CD14-positive monocyte (primary cell): ENCODE data around the gene ZNF558. TPM values are rescaled to one million over a fixed set of nuclear protein-coding genes. Genes with fewer than 3 reads are reported as not detected.

ENCODE experiments used
- DNase-seq, 3 donors: peaks; one replicate each; pipeline ENCODE4 v3.0.0-alpha.2; 2011 to 2022
- H2AFZ ChIP-seq: 2 replicates; pipeline ENCODE4 v1.6.0; 2012; ENCODE audit warnings: mild to moderate bottlenecking, low read depth, low read length, inconsistent platforms; ENCODE audit not compliant: insufficient read depth, poor library complexity, severe bottlenecking
- H3K27ac ChIP-seq, 2 donors: 1 replicate in 1 of 2; 2 replicates in 1 of 2; pipeline ENCODE4 v1.5.1; 2012 to 2013; ENCODE audit warnings: low read length in 2 of 2, control low read depth in 1 of 2, inconsistent platforms in 1 of 2, low read depth in 1 of 2, mild to moderate bottlenecking in 1 of 2
- H3K27me3 ChIP-seq, 2 donors: one replicate each; pipeline versions ENCODE4 v1.6.0 to v1.6.1; 2011 to 2013; ENCODE audit warnings: low read length in 2 of 2; ENCODE audit not compliant: control insufficient read depth in 2 of 2, insufficient read depth in 2 of 2
- H3K36me3 ChIP-seq, 2 donors: replicated peaks in 1 of 2; 1 replicate in 1 of 2; 2 replicates in 1 of 2; pipeline versions ENCODE4 v1.5.1 to v1.6.1; 2012 to 2013; ENCODE audit warnings: low read length in 2 of 2, control low read depth in 1 of 2, inconsistent platforms in 1 of 2, mild to moderate bottlenecking in 1 of 2; ENCODE audit not compliant: insufficient read depth in 2 of 2, control insufficient read depth in 1 of 2
- H3K4me1 ChIP-seq, 2 donors: 1 replicate in 1 of 2; 2 replicates in 1 of 2; pipeline versions ENCODE4 v1.5.1 to v1.6.1; 2012 to 2013; ENCODE audit warnings: low read length in 2 of 2, control low read depth in 1 of 2, inconsistent platforms in 1 of 2, mild to moderate bottlenecking in 1 of 2, moderate library complexity in 1 of 2; ENCODE audit not compliant: insufficient read depth in 2 of 2, control insufficient read depth in 1 of 2
- H3K4me2 ChIP-seq: replicated peaks from 2 replicates; pipeline ENCODE3; 2012; ENCODE audit warnings: low read length, moderate library complexity, mild to moderate bottlenecking; ENCODE audit not compliant: poor library complexity, severe bottlenecking; ENCODE audit errors: extremely low read depth
- H3K4me3 ChIP-seq, 3 experiments: fragments of 200-600 bp in 1 of 3; sonication (generic) in 1 of 3; replicated peaks in 1 of 3; 1 replicate in 2 of 3; 2 replicates in 1 of 3; pipeline ENCODE4 v1.5.1; 2011 to 2013; ENCODE audit warnings: low read length in 3 of 3, mild to moderate bottlenecking in 3 of 3, control low read depth in 2 of 3, low read depth in 2 of 3, inconsistent platforms in 1 of 3, moderate library complexity in 1 of 3
- H3K79me2 ChIP-seq: 2 replicates; pipeline ENCODE4 v1.6.0; 2012; ENCODE audit warnings: mild to moderate bottlenecking, control low read depth, inconsistent platforms, low read length, moderate library complexity; ENCODE audit not compliant: insufficient read depth
- H3K9ac ChIP-seq: 2 replicates; pipeline ENCODE4 v1.6.0; 2017; ENCODE audit warnings: low read length, mild to moderate bottlenecking; ENCODE audit not compliant: insufficient read depth, poor library complexity, severe bottlenecking
- H3K9me3 ChIP-seq, 2 donors: replicated peaks in 1 of 2; 1 replicate in 1 of 2; 2 replicates in 1 of 2; pipeline versions ENCODE4 v1.5.1 to v1.6.1; 2012 to 2013; ENCODE audit warnings: low read length in 2 of 2, control low read depth in 1 of 2; ENCODE audit not compliant: control insufficient read depth in 1 of 2, insufficient read depth in 1 of 2
- H4K20me1 ChIP-seq: 2 replicates; pipeline ENCODE4 v1.6.0; 2012; ENCODE audit warnings: mild to moderate bottlenecking, low read length, control low read depth, moderate library complexity; ENCODE audit not compliant: insufficient read depth
- H3K27ac Mint-ChIP-seq, 7 donors: one replicate each; pipeline ENCODE4 v1.8.0; 2020; ENCODE audit warnings: mild to moderate bottlenecking in 7 of 7, mixed read lengths in 7 of 7, moderate library complexity in 6 of 7, inconsistent platforms in 2 of 7
- H3K27me3 Mint-ChIP-seq, 3 donors: one replicate each; pipeline ENCODE4 v1.8.0; 2021 to 2022; ENCODE audit warnings: low read depth in 3 of 3, mild to moderate bottlenecking in 3 of 3, mixed read lengths in 3 of 3, moderate library complexity in 3 of 3, inconsistent platforms in 1 of 3
- H3K36me3 Mint-ChIP-seq, 2 donors: one replicate each; pipeline ENCODE4 v1.8.0; 2020; ENCODE audit warnings: mixed read lengths in 2 of 2, inconsistent platforms in 1 of 2, mild to moderate bottlenecking in 1 of 2
- H3K4me1 Mint-ChIP-seq: one replicate; pipeline ENCODE4 v1.8.0; 2020; ENCODE audit warnings: mild to moderate bottlenecking, mixed read lengths
- H3K4me3 Mint-ChIP-seq, 2 donors: one replicate each; pipeline ENCODE4 v1.8.0; 2020; ENCODE audit warnings: mild to moderate bottlenecking in 2 of 2, mixed read lengths in 2 of 2, moderate library complexity in 1 of 2
- H3K9me3 Mint-ChIP-seq, 7 donors: one replicate each; pipeline ENCODE4 v1.8.0; 2020 to 2022; ENCODE audit warnings: mixed read lengths in 7 of 7, mild to moderate bottlenecking in 6 of 7, moderate library complexity in 6 of 7, inconsistent platforms in 2 of 7
- WGBS: methylation state at CpG from one replicate; pipeline ENCODE4 v1.1.5; 2013; ENCODE audit warnings: missing lambda C conversion rate; ENCODE audit not compliant: insufficient coverage; 5-methylcytosine and 5-hydroxymethylcytosine counted together
- intact Hi-C, 2 donors: fragments of 100-400 bp; cut with micrococcal nuclease; formaldehyde crosslinking; loops; one replicate each; pipeline versions ENCODE4 v1.15.0 to v1.15.1; 2023
- polyA plus RNA-seq, 3 donors: library from polyadenylated mRNA; depleted of rRNA in 1 of 3; unstranded in 2 of 3; stranded (reverse) in 1 of 3; fragments of 300-500 nt in 2 of 3; fragments of >200 nt in 1 of 3; fragmentation: Illumina TruSeq in 2 of 3; gene quantifications; 1 replicate in 2 of 3; 2 replicates in 1 of 3; pipeline ENCODE4 v1.2.3, GENCODE V29; 2012 to 2021
- TF ChIP-seq, protein P1 (sequence below): fragments of 200-600 bp; IDR thresholded peaks from one replicate; pipeline ENCODE4 v1.8.0; 2022; ENCODE audit warnings: antibody characterized with exemption, mild to moderate bottlenecking

The ZNF558 gene
- polyA plus RNA-seq, 3 donors, result 3.7 to 22.1 (median 5.6) TPM

DNA sequence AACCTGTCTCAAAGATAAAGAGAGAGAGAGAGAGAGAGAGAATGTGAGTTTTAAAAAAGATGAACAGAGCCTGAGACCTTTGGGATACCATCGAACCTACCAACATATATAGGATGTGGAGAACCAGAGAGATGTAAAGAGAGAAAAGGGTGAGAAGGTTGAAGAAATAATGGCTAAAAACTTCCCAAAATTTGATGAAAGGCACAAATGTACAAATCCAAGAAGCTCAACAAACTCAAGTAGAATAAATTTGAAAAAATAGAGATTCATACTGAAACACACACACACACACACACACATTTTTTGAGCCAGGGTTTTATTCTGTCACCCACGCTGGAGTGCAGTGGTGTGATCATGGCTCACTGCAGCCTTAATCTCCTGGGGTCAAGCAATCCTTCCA lies 16.3 kb downstream of the ZNF558 start:
- intact Hi-C loops, result no loop called here
- Histone ChIP-seq H3K4me3 (no peak overlapping the region), H3K27me3 (no peaks in the 10 kb centered on the region), H3K9ac (no peak overlapping the region), H3K9me3 (peaks cover 53 to 96% of the 10 kb centered on the region in 2 donors), H3K4me2 (no peak overlapping the region), H3K27ac (no peak overlapping the region), H3K79me2 (no peaks in the 10 kb centered on the region), H2AFZ (no peak overlapping the region), H3K36me3 (peaks cover 60 to 99% of the 10 kb centered on the region in 2 donors), H4K20me1 (no peaks in the 10 kb centered on the region), H3K4me1 (no peaks in the 10 kb centered on the region)
- no peak for DNase-seq
- WGBS, result 100% methylated on average over 1 of the region's 2 CpGs
- Mint-ChIP-seq H3K4me3 (no peak overlapping the region), H3K27me3 (no peaks in the 10 kb centered on the region), H3K27ac (no peak overlapping the region), H3K9me3 (peaks cover 57 to 88% (median 82%) of the 10 kb centered on the region in 7 donors), H3K4me1 (no peaks in the 10 kb centered on the region), H3K36me3 (peaks cover 87 to 95% of the 10 kb centered on the region in 2 donors)
- TF ChIP-seq, protein P1, sequence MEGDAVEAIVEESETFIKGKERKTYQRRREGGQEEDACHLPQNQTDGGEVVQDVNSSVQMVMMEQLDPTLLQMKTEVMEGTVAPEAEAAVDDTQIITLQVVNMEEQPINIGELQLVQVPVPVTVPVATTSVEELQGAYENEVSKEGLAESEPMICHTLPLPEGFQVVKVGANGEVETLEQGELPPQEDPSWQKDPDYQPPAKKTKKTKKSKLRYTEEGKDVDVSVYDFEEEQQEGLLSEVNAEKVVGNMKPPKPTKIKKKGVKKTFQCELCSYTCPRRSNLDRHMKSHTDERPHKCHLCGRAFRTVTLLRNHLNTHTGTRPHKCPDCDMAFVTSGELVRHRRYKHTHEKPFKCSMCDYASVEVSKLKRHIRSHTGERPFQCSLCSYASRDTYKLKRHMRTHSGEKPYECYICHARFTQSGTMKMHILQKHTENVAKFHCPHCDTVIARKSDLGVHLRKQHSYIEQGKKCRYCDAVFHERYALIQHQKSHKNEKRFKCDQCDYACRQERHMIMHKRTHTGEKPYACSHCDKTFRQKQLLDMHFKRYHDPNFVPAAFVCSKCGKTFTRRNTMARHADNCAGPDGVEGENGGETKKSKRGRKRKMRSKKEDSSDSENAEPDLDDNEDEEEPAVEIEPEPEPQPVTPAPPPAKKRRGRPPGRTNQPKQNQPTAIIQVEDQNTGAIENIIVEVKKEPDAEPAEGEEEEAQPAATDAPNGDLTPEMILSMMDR, result no peak

DNA sequence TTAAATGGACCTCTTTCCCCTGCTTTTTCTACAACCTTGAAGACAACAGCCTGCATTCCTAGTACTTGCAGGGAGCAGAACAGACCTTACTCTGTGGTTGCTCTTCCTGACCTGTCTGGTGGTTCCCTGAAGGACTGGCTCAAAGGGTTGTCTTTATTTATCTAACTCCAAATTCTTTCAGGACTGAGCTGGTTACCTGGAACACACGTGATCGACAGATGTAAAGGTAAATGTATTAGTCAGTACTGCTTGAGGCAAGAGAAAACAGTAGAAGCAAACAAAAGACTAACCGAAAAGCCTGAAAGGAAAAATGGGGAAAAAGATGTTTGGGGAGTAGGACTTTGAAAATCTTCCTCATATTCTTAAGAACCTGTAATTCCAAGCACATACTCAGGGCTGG lies 17.9 kb downstream of the ZNF558 start:
- Mint-ChIP-seq H3K27me3 (no peaks in the 10 kb centered on the region), H3K9me3 (peaks cover 52 to 90% (median 81%) of the 10 kb centered on the region in 7 donors), H3K4me3 (no peak overlapping the region), H3K27ac (no peak overlapping the region), H3K36me3 (peaks cover 72 to 80% of the 10 kb centered on the region in 2 donors), H3K4me1 (no peaks in the 10 kb centered on the region)
- H4K20me1 ChIP-seq, result no peaks in the 10 kb centered on the region
- H3K36me3 ChIP-seq, result peaks cover 44 to 91% of the 10 kb centered on the region in 2 donors
- H3K27me3 ChIP-seq, result no peaks in the 10 kb centered on the region
- no peaks in the 10 kb centered on the region for H3K4me1 ChIP-seq
- H2AFZ ChIP-seq, result no peak overlapping the region
- H3K9ac ChIP-seq, result no peak overlapping the region
- DNase-seq, result no peak
- H3K4me3 ChIP-seq, result no peak overlapping the region
- H3K4me2 ChIP-seq, result no peak overlapping the region
- intact Hi-C loops, result no loop called here
- H3K79me2 ChIP-seq, result no peaks in the 10 kb centered on the region
- TF ChIP-seq, protein P1, result no peak
- no peak overlapping the region for H3K27ac ChIP-seq
- H3K9me3 ChIP-seq, result peaks cover 53 to 97% of the 10 kb centered on the region in 2 donors
- no CpG with 5 or more reads among the region's 3 CpGs for WGBS
